Fibroblast of skin of right biceps (primary cell): ENCODE data around the gene MT4.

ENCODE experiments used
- DNase-seq: peaks from one replicate; pipeline ENCODE4 v3.0.0-alpha.2; 2013

Gene MT4

DNA sequence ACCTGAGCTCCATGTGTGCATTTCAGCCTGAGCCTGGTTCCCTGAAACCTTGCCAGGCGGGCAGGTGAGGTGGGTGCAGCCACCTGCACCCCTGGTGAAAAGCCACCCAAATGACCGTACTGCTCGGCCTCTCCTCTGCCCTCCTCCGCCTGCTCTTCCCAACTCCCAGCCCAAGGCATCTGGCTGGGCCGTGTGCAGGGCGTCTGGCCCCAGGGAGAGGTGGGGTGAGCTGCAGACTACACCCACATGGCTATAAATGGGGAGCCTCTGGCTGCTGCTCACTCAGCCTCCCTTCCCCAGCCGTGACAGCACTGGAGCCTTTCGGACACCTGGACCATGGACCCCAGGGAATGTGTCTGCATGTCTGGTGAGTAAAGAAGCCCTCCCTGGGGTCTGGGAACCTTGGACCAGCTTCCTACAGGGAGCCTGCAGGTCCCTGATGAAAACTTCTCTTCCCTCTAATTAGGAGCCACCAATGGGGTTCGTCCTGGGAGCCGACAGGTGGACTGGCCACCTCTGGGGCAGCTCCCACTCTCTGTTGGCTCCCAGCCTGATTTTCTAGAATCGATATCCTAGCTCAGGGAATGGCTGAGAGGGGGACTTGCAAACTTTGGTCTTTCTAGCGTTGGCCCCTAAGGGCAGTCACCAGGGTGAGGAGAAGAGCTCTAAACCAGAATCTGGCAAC is at the start of gene MT4:
Gene MT4, plus strand, starts transcription at position 281 of the 685 bp plus-strand sequence. Its CDS starts 56 bp downstream, at position 337.
- DNase-seq, result no peak

- no peak for DNase-seq
Observed at GRCh38 chr16:56515665-56516064, 49.2 kb upstream of the MT4 start.

DNA sequence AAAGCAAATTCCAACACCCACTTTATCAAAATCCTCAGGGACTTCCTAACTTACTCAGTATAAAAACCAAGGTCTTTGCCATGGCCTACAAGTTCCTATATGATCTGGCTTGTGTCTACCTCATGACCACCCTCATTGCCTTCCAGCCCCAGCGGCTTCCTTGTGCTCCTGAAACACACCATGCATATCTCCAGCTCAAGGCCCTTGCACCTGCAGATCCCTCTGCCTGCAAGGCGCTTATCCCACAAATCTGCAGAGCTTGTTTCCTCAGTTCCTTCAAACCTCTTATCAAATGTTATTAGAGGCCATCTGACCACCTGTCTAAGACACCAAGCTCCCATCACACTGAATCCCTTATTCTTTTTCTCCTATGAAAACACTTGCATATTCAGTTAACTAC is 47.7 kb upstream of the MT4 start:
- DNase-seq, result no peak

DNA sequence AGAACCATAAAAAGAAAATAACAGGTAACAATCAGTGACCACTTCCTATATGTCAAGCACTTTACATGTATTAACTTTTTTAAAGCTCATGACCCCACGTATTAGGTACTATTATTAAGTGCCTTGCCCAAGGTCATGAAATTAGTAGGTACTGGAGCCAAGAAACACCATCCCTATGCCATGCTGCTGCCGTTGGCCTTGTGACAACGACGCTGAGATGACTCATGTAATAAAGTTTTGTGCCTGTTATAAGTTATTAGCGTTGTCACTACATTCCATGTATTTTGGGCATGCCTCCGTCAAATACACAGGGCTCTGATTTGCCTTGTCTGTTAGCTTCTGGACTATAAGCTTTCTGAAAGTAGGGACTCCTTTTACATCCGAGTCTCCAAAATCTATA is 46.4 kb upstream of the MT4 start:
- DNase-seq, result no peak

- DNase-seq, result peak; percentile 83
Observed at GRCh38 chr16:56519459-56520250, 45.2 kb upstream of the MT4 start, which contains the start of gene BBS2. Gene BBS2, minus strand, starts transcription at chr16:56520024. Its CDS starts 162 bp downstream, at chr16:56519862.

GRCh38 chr16:56520251-56520577 is 44.7 kb upstream of the MT4 start:
- DNase-seq, result no peak

GRCh38 chr16:56525236-56525635 is 39.6 kb upstream of the MT4 start:
- DNase-seq, result peak; percentile 87

GRCh38 chr16:56530872-56531271 is 34.0 kb upstream of the MT4 start:
- peak; percentile 42 for DNase-seq

GRCh38 chr16:56532714-56533113 is 32.2 kb upstream of the MT4 start:
- no peak for DNase-seq

GRCh38 chr16:56534847-56535383 is 30.0 kb upstream of the MT4 start:
- DNase-seq, result no peak

DNA sequence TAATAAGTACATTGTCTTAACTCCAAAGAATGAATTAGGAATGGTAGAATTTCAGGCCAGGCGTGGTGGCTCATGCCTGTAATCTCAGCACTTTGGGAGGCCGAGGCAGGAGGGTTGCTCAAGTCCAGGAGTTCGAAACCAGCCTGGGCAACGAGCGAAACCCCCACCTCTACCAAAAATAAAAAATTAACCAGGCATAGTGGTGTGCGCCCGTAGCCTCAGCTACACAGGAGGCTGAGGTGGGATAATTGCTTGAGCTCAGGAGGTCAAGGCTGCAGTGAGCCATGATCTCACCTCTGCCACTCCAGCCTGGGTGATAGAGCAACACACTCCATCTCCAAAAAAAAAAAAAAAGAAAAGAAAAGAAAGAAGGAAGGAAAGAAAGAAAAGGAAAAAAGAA is 26.5 kb upstream of the MT4 start:
- no peak for DNase-seq

DNA sequence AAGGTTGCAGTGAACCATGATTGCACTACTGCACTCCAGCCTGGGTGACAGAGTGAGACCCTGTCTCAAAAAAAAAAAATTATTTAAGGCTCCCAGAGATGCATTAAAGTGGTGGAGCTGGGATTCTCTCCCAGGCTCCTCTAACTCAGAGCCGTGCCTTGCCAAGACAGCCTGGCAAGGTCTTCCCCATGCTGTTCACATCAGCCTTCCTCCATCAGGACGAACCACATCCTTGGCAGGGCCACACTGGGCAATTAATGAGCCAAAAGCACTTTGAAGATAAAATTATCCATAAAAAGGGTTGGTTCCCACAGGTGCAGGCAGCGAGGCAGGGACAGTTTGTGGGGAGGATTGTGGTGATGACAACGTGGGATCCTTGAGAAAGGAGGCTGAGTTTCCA is 25.2 kb upstream of the MT4 start:
- no peak for DNase-seq

DNA sequence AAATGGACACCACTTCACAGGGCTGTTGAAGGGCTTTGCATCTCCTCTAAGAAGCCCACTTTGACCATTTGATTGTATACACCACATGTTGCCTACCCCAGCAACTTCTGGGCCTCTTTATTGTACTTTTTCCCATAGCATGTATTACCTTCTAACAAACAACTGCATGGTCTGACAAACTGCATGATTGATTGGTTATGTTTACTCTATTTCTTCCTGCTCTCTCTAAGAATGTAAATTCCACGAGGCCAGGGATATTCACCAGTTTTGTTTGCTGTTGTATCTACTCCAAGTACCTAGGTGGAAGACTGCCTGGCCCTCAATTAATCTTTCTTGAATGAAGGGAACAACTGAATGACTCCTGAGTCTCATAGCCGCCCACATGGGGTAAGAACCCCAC is 22.8 kb upstream of the MT4 start:
- no peak for DNase-seq

- DNase-seq, result peak; percentile 67
Observed at GRCh38 chr16:56547120-56547948, 17.5 kb upstream of the MT4 start.

- DNase-seq, result no peak
Observed at GRCh38 chr16:56547949-56548567, 16.8 kb upstream of the MT4 start.

- no peak for DNase-seq
Observed at GRCh38 chr16:56549161-56549560, 15.7 kb upstream of the MT4 start.

DNA sequence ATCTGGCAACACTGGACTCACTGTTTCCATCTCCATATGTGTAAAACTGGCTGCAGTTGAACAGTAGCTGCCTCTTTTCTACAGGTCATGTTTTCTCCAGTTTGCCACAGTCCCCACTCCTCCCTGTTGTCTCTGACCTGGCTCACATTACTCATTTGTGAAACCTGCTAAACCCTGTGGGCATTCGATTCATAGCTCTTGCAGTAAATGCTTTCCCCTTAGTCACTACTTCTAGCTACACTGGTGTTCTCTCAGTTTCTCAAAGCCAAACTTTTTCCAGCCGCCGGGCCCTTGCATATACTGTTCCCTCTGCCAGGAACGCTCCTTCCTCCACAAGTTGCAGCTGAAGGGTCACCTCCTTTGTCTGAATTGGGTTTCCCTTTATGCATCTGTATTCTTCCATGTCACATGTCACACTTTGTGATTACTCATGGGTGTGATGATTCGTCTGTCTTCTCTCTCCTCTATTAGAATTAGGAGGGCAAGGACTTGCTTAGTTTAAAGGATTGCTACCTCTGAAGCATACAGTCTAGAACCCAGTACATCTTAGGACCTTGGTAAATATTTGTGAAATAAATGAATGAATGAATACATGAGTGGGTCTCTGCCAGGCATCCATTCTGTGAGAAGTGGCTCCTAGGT is 15.0 kb upstream of the MT4 start:
- DNase-seq, result peak; percentile 10

- DNase-seq, result no peak
Observed at GRCh38 chr16:56551796-56552738, 12.8 kb upstream of the MT4 start.

GRCh38 chr16:56554441-56554840 is 10.4 kb upstream of the MT4 start:
- DNase-seq, result no peak

DNA sequence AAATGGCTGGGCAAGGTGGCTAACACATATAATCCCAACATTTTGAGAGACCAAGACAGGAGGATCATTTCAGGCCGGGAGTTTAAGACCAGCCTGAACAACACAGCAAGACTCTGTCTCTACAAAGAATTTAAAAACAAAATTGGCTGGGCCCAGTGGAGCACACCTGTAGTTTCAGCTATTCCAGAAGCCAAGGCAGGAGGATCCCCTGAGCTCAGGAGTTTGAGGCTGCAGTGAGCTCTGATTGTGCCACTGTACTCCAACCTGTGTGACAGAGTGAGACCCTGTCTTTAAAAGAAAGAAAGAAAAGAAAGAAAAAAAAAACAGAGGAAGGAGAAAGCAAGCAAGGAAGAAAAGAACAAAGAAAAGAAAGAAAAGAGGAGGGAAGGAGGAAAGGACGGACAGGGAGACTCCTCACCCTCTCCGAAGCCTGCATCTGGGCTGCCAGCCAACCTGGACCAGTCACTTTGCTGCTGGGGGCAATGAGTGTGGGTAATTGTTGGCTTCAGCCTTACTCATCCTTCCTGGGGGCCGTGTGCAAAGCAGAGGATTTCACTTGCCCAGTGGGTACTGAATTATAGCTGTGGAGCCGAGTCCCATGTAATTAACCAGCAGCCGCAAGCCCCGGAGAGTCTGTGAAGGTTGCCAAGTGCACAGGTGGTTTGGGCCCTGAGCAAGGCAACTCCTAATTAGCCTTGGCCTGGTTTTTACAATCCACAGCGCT is 6.7 kb upstream of the MT4 start:
- peak; percentile 81 for DNase-seq
